Transverse colon (tissue), 4 donors: Measurements from ENCODE around the gene ROBO1. TPM values are rescaled to one million over a fixed set of nuclear protein-coding genes. Genes with fewer than 3 reads are reported as not detected.

Experiments used
- DNase-seq: peaks from one replicate; pipeline ENCODE4 v3.0.0-alpha.2; 2019
- H3K27ac ChIP-seq, 4 donors: fragments of 200-600 bp; sonication (generic); 2 replicates each; pipeline ENCODE4 v1.5.1; 2016 to 2018; ENCODE audit warnings: inconsistent platforms in 4 of 4
- H3K27me3 ChIP-seq: fragments of 200-600 bp; sonication (generic); 2 replicates; pipeline ENCODE4 v1.5.1; 2017; ENCODE audit warnings: inconsistent platforms
- H3K36me3 ChIP-seq, 4 donors: fragments of 200-600 bp; sonication (generic); 2 replicates each; pipeline ENCODE4 v1.5.1; 2017 to 2019; ENCODE audit warnings: inconsistent platforms in 4 of 4
- H3K4me1 ChIP-seq, 4 donors: fragments of 200-600 bp; sonication (generic); 2 replicates each; pipeline ENCODE4 v1.5.1; 2017 to 2020; ENCODE audit warnings: inconsistent platforms in 4 of 4
- H3K4me3 ChIP-seq, 4 donors: fragments of 200-600 bp; sonication (generic); 1 replicate in 1 of 4; 2 replicates in 3 of 4; pipeline versions ENCODE4 v1.5.1 to v1.6.1; 2017 to 2019; ENCODE audit warnings: inconsistent platforms in 4 of 4
- H3K9me3 ChIP-seq, 2 donors: fragments of 200-600 bp; sonication (generic); 2 replicates each; pipeline ENCODE4 v1.5.1; 2017 to 2019; ENCODE audit warnings: inconsistent platforms in 2 of 2
- CTCF ChIP-seq, 5 experiments: fragments of 200-600 bp in 3 of 5; fragments of 450-650 bp in 2 of 5; sonication (generic) in 3 of 5; IDR thresholded peaks; 1 replicate in 2 of 5; 2 replicates in 3 of 5; pipeline ENCODE4 v1.5.1; 2016 to 2017; ENCODE audit warnings: antibody characterized with exemption in 5 of 5, inconsistent platforms in 3 of 5, mild to moderate bottlenecking in 2 of 5, moderate library complexity in 1 of 5
- EP300 ChIP-seq: sonication (generic); formaldehyde crosslinking; IDR thresholded peaks from one replicate; pipeline ENCODE4 v1.6.1; 2017; ENCODE audit warnings: antibody characterized with exemption, low read depth
- POLR2A ChIP-seq: fragments of 450-650 bp; IDR thresholded peaks from one replicate; pipeline ENCODE4 v1.6.1; 2016; ENCODE audit warnings: antibody characterized with exemption, mild to moderate bottlenecking, moderate library complexity
- POLR2AphosphoS5 ChIP-seq, 3 donors: sonication (generic); formaldehyde crosslinking; IDR thresholded peaks; one replicate each; pipeline ENCODE4 v1.6.1; 2016; ENCODE audit warnings: antibody characterized with exemption in 3 of 3
- WGBS, 2 donors: methylation state at CpG; one replicate each; pipeline ENCODE4 v1.1.5; 2018; ENCODE audit warnings: low coverage in 1 of 2; 5-methylcytosine and 5-hydroxymethylcytosine counted together
- in situ Hi-C, 4 donors: fragments of 200-750 bp; cut with MboI; loops; one replicate each; pipeline versions ENCODE4 v1.15.0 to v1.15.1; 2017; ENCODE audit warnings: low sequenced_read_pairs in 3 of 4, low pct_ligation_motif_present in 1 of 4, low pct_unique_long_range_greater_than_20kb in 1 of 4
- intact Hi-C: fragments of 100-400 bp; cut with DNase I; formaldehyde crosslinking; loops from one replicate; pipeline ENCODE4 v1.15.1; 2023; ENCODE audit warnings: low total_unique reads
- total RNA-seq, 4 donors: library from RNA; depleted of rRNA; stranded (reverse); fragments of >200 nt; gene quantifications; one replicate each; pipeline ENCODE4 v1.1.0, GENCODE V29; 2016

Gene ROBO1
- total RNA-seq, 4 donors from 2014 or later, result 7.6 to 68.7 (median 9.1) TPM

- peaks cover 0 to 4% (median 0%) of the 10 kb centered on the region in 4 donors for H3K4me1 ChIP-seq
- no peaks in the 10 kb centered on the region for H3K36me3 ChIP-seq
- TF ChIP-seq POLR2A (no peak), CTCF (IDR thresholded peaks at IDR 0.05) (no peak), EP300 (no peak), POLR2AphosphoS5 (IDR thresholded peaks at IDR 0.05) (no peak)
- H3K27ac ChIP-seq, result no peak overlapping the region
- WGBS, 2 donors, result 69 to 70% methylated on average over 4 of the region's 4 CpGs
- no peaks in the 10 kb centered on the region for H3K9me3 ChIP-seq
- H3K27me3 ChIP-seq, result no peaks in the 10 kb centered on the region
- no peak overlapping the region for H3K4me3 ChIP-seq
- no peak for DNase-seq
- in situ Hi-C loops (no loop called here), intact Hi-C loops (no loop called here)
Measured at GRCh38 chr3:78940626-78941025, 827.2 kb downstream of the ROBO1 start.

GRCh38 chr3:78940128-78940527 lies 827.7 kb downstream of the ROBO1 start:
- no peaks in the 10 kb centered on the region for H3K27me3 ChIP-seq
- no peak for TF ChIP-seq POLR2A
- no peak for TF ChIP-seq CTCF (IDR thresholded peaks at IDR 0.05)
- no peak for TF ChIP-seq EP300
- no peak for TF ChIP-seq POLR2AphosphoS5 (IDR thresholded peaks at IDR 0.05)
- WGBS, 2 donors, result 63 to 66% methylated on average over 2 of the region's 2 CpGs

GRCh38 chr3:78937475-78937874 lies 830.3 kb downstream of the ROBO1 start:
- Histone ChIP-seq H3K36me3 (no peaks in the 10 kb centered on the region), H3K4me3 (no peak overlapping the region), H3K27ac (no peak overlapping the region), H3K4me1 (peaks cover 0 to 4% (median 0%) of the 10 kb centered on the region in 4 donors), H3K9me3 (no peaks in the 10 kb centered on the region), H3K27me3 (no peaks in the 10 kb centered on the region)
- in situ Hi-C loops (no loop called here), intact Hi-C loops (no loop called here)
- DNase-seq, result no peak
- no peak for TF ChIP-seq CTCF (IDR thresholded peaks at IDR 0.05)
- no peak for TF ChIP-seq EP300
- TF ChIP-seq POLR2AphosphoS5 (IDR thresholded peaks at IDR 0.05), result no peak
- TF ChIP-seq POLR2A, result no peak

More at GRCh38 chr3:78940128-78940527, 827.7 kb downstream of the ROBO1 start:
- intact Hi-C loops, result no loop called here
- no peaks in the 10 kb centered on the region for H3K36me3 ChIP-seq
- no peak overlapping the region for H3K4me3 ChIP-seq
- no peak overlapping the region for H3K27ac ChIP-seq
- no peaks in the 10 kb centered on the region for H3K9me3 ChIP-seq
- peaks cover 0 to 4% (median 0%) of the 10 kb centered on the region in 4 donors for H3K4me1 ChIP-seq
- DNase-seq, result no peak
- in situ Hi-C loops, result no loop called here

- 64 to 81% methylated on average over 1 of the region's 1 CpG for WGBS, 2 donors
- in situ Hi-C loops, result no loop called here
- H3K27me3 ChIP-seq, result no peaks in the 10 kb centered on the region
- intact Hi-C loops, result no loop called here
- H3K36me3 ChIP-seq, result no peaks in the 10 kb centered on the region
- H3K9me3 ChIP-seq, result no peaks in the 10 kb centered on the region
- H3K4me1 ChIP-seq, result no peaks in the 10 kb centered on the region
- DNase-seq, result no peak
- no peak overlapping the region for H3K4me3 ChIP-seq
- no peak overlapping the region for H3K27ac ChIP-seq
- TF ChIP-seq POLR2A (no peak), CTCF (IDR thresholded peaks at IDR 0.05) (no peak), EP300 (no peak), POLR2AphosphoS5 (IDR thresholded peaks at IDR 0.05) (no peak)
Measured at GRCh38 chr3:78927759-78928158, 840.0 kb downstream of the ROBO1 start.
